CD14-positive monocyte (primary cell): ENCODE measurements around the gene NDUFB3. TPM values are rescaled to one million over a fixed set of nuclear protein-coding genes. Genes with fewer than 3 reads are reported as not detected.

ENCODE experiments used
- DNase-seq, 3 donors: peaks; one replicate each; pipeline ENCODE4 v3.0.0-alpha.2; 2011 to 2022
- H2AFZ ChIP-seq: 2 replicates; pipeline ENCODE4 v1.6.0; 2012; ENCODE audit warnings: mild to moderate bottlenecking, low read depth, low read length, inconsistent platforms; ENCODE audit not compliant: insufficient read depth, poor library complexity, severe bottlenecking
- H3K27ac ChIP-seq, 2 donors: 1 replicate in 1 of 2; 2 replicates in 1 of 2; pipeline ENCODE4 v1.5.1; 2012 to 2013; ENCODE audit warnings: low read length in 2 of 2, control low read depth in 1 of 2, inconsistent platforms in 1 of 2, low read depth in 1 of 2, mild to moderate bottlenecking in 1 of 2
- H3K27me3 ChIP-seq, 2 donors: one replicate each; pipeline versions ENCODE4 v1.6.0 to v1.6.1; 2011 to 2013; ENCODE audit warnings: low read length in 2 of 2; ENCODE audit not compliant: control insufficient read depth in 2 of 2, insufficient read depth in 2 of 2
- H3K36me3 ChIP-seq, 2 donors: replicated peaks in 1 of 2; 1 replicate in 1 of 2; 2 replicates in 1 of 2; pipeline versions ENCODE4 v1.5.1 to v1.6.1; 2012 to 2013; ENCODE audit warnings: low read length in 2 of 2, control low read depth in 1 of 2, inconsistent platforms in 1 of 2, mild to moderate bottlenecking in 1 of 2; ENCODE audit not compliant: insufficient read depth in 2 of 2, control insufficient read depth in 1 of 2
- H3K4me1 ChIP-seq, 2 donors: 1 replicate in 1 of 2; 2 replicates in 1 of 2; pipeline versions ENCODE4 v1.5.1 to v1.6.1; 2012 to 2013; ENCODE audit warnings: low read length in 2 of 2, control low read depth in 1 of 2, inconsistent platforms in 1 of 2, mild to moderate bottlenecking in 1 of 2, moderate library complexity in 1 of 2; ENCODE audit not compliant: insufficient read depth in 2 of 2, control insufficient read depth in 1 of 2
- H3K4me2 ChIP-seq: replicated peaks from 2 replicates; pipeline ENCODE3; 2012; ENCODE audit warnings: low read length, moderate library complexity, mild to moderate bottlenecking; ENCODE audit not compliant: poor library complexity, severe bottlenecking; ENCODE audit errors: extremely low read depth
- H3K4me3 ChIP-seq, 3 experiments: fragments of 200-600 bp in 1 of 3; sonication (generic) in 1 of 3; replicated peaks in 1 of 3; 1 replicate in 2 of 3; 2 replicates in 1 of 3; pipeline ENCODE4 v1.5.1; 2011 to 2013; ENCODE audit warnings: low read length in 3 of 3, mild to moderate bottlenecking in 3 of 3, control low read depth in 2 of 3, low read depth in 2 of 3, inconsistent platforms in 1 of 3, moderate library complexity in 1 of 3
- H3K79me2 ChIP-seq: 2 replicates; pipeline ENCODE4 v1.6.0; 2012; ENCODE audit warnings: mild to moderate bottlenecking, control low read depth, inconsistent platforms, low read length, moderate library complexity; ENCODE audit not compliant: insufficient read depth
- H3K9ac ChIP-seq: 2 replicates; pipeline ENCODE4 v1.6.0; 2017; ENCODE audit warnings: low read length, mild to moderate bottlenecking; ENCODE audit not compliant: insufficient read depth, poor library complexity, severe bottlenecking
- H3K9me3 ChIP-seq, 2 donors: replicated peaks in 1 of 2; 1 replicate in 1 of 2; 2 replicates in 1 of 2; pipeline versions ENCODE4 v1.5.1 to v1.6.1; 2012 to 2013; ENCODE audit warnings: low read length in 2 of 2, control low read depth in 1 of 2; ENCODE audit not compliant: control insufficient read depth in 1 of 2, insufficient read depth in 1 of 2
- H4K20me1 ChIP-seq: 2 replicates; pipeline ENCODE4 v1.6.0; 2012; ENCODE audit warnings: mild to moderate bottlenecking, low read length, control low read depth, moderate library complexity; ENCODE audit not compliant: insufficient read depth
- H3K27ac Mint-ChIP-seq, 7 donors: one replicate each; pipeline ENCODE4 v1.8.0; 2020; ENCODE audit warnings: mild to moderate bottlenecking in 7 of 7, mixed read lengths in 7 of 7, moderate library complexity in 6 of 7, inconsistent platforms in 2 of 7
- H3K27me3 Mint-ChIP-seq, 3 donors: one replicate each; pipeline ENCODE4 v1.8.0; 2021 to 2022; ENCODE audit warnings: low read depth in 3 of 3, mild to moderate bottlenecking in 3 of 3, mixed read lengths in 3 of 3, moderate library complexity in 3 of 3, inconsistent platforms in 1 of 3
- H3K36me3 Mint-ChIP-seq, 2 donors: one replicate each; pipeline ENCODE4 v1.8.0; 2020; ENCODE audit warnings: mixed read lengths in 2 of 2, inconsistent platforms in 1 of 2, mild to moderate bottlenecking in 1 of 2
- H3K4me1 Mint-ChIP-seq: one replicate; pipeline ENCODE4 v1.8.0; 2020; ENCODE audit warnings: mild to moderate bottlenecking, mixed read lengths
- H3K4me3 Mint-ChIP-seq, 2 donors: one replicate each; pipeline ENCODE4 v1.8.0; 2020; ENCODE audit warnings: mild to moderate bottlenecking in 2 of 2, mixed read lengths in 2 of 2, moderate library complexity in 1 of 2
- H3K9me3 Mint-ChIP-seq, 7 donors: one replicate each; pipeline ENCODE4 v1.8.0; 2020 to 2022; ENCODE audit warnings: mixed read lengths in 7 of 7, mild to moderate bottlenecking in 6 of 7, moderate library complexity in 6 of 7, inconsistent platforms in 2 of 7
- CTCF ChIP-seq: fragments of 200-600 bp; IDR thresholded peaks from one replicate; pipeline ENCODE4 v1.8.0; 2022; ENCODE audit warnings: antibody characterized with exemption, mild to moderate bottlenecking
- WGBS: methylation state at CpG from one replicate; pipeline ENCODE4 v1.1.5; 2013; ENCODE audit warnings: missing lambda C conversion rate; ENCODE audit not compliant: insufficient coverage; 5-methylcytosine and 5-hydroxymethylcytosine counted together
- intact Hi-C, 2 donors: fragments of 100-400 bp; cut with micrococcal nuclease; formaldehyde crosslinking; loops; one replicate each; pipeline versions ENCODE4 v1.15.0 to v1.15.1; 2023
- polyA plus RNA-seq, 3 donors: library from polyadenylated mRNA; depleted of rRNA in 1 of 3; unstranded in 2 of 3; stranded (reverse) in 1 of 3; fragments of 300-500 nt in 2 of 3; fragments of >200 nt in 1 of 3; fragmentation: Illumina TruSeq in 2 of 3; gene quantifications; 1 replicate in 2 of 3; 2 replicates in 1 of 3; pipeline ENCODE4 v1.2.3, GENCODE V29; 2012 to 2021

Gene NDUFB3
- polyA plus RNA-seq, 3 donors, result 26.3 to 340 (median 313) TPM

- no peaks in the 10 kb centered on the region for H3K27me3 Mint-ChIP-seq
Measured at GRCh38 chr2:201057087-201057521, 14.7 kb upstream of the NDUFB3 start.

DNA sequence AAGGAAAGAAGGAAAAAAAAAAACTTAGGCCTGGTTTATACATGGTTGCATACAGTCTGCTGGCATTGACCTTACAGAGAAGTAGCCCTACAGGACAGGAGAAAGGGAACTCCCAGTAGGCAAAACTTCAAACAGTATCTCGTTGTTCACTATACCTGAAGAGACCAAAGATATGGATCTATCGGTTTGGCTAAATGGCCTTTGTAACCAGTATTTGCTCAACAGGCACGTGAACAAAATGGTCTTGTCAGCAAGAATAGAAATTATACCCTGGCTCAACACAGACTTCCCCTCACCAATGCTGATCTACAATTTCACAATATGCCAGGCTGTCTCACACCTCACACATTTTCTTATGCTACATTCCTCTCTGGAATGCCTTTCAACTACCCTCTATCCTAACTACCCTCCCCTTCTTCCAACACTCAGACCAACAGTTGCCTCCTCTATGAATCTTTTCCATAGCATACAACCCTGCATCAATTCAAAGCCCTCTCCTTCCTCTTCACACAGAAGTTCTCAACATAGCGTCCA lies 14.0 kb upstream of the NDUFB3 start:
- peaks cover 39% of the 10 kb centered on the region for H3K4me1 Mint-ChIP-seq
- no peak overlapping the region for H3K9ac ChIP-seq
- H3K9me3 ChIP-seq, result no peaks in the 10 kb centered on the region
- intact Hi-C loops, result no loop called here
- peaks cover 14 to 32% of the 10 kb centered on the region in 2 donors for H3K36me3 Mint-ChIP-seq
- no peak for TF ChIP-seq CTCF
- H3K4me2 ChIP-seq, result no peak overlapping the region
- H3K9me3 Mint-ChIP-seq, result no peaks in the 10 kb centered on the region
- peak overlapping the region in 1 of 2 donors; percentile 67 for H3K27ac ChIP-seq
- no peaks in the 10 kb centered on the region for H3K27me3 ChIP-seq
- H3K4me3 Mint-ChIP-seq, result no peak overlapping the region
- peaks cover 7 to 40% of the 10 kb centered on the region in 2 donors for H3K4me1 ChIP-seq
- DNase-seq, result no peak
- H3K4me3 ChIP-seq, result no peak overlapping the region
- peaks cover 98% of the 10 kb centered on the region for H3K79me2 ChIP-seq
- 57% methylated on average over 3 of the region's 4 CpGs for WGBS
- peak overlapping the region in 3 of 7 donors; percentile 33 to 69 (median 39) for H3K27ac Mint-ChIP-seq
- no peak overlapping the region for H2AFZ ChIP-seq
- peaks cover 82% of the 10 kb centered on the region for H4K20me1 ChIP-seq
- peaks cover 0 to 48% of the 10 kb centered on the region in 2 donors for H3K36me3 ChIP-seq
- no peaks in the 10 kb centered on the region for H3K27me3 Mint-ChIP-seq

More at GRCh38 chr2:201057087-201057521, 14.7 kb upstream of the NDUFB3 start:
- H3K9ac ChIP-seq, result no peak overlapping the region
- H3K79me2 ChIP-seq, result peaks cover 97% of the 10 kb centered on the region
- H3K4me3 ChIP-seq, result no peak overlapping the region
- H3K27ac ChIP-seq, result peak overlapping the region in 1 of 2 donors; percentile 67
- intact Hi-C loops, result no loop called here
- no peak overlapping the region for H3K4me3 Mint-ChIP-seq
- H4K20me1 ChIP-seq, result peaks cover 88% of the 10 kb centered on the region
- no CpG with 5 or more reads among the region's 2 CpGs for WGBS
- H3K4me2 ChIP-seq, result no peak overlapping the region
- peaks cover 0 to 48% of the 10 kb centered on the region in 2 donors for H3K36me3 ChIP-seq
- H3K27ac Mint-ChIP-seq, result peak overlapping the region in 1 of 7 donors; percentile 44
- no peak overlapping the region for H2AFZ ChIP-seq
- TF ChIP-seq CTCF, result no peak
- H3K27me3 ChIP-seq, result no peaks in the 10 kb centered on the region
- DNase-seq, result no peak
- no peaks in the 10 kb centered on the region for H3K9me3 ChIP-seq
- H3K4me1 ChIP-seq, result peaks cover 14 to 47% of the 10 kb centered on the region in 2 donors
- H3K36me3 Mint-ChIP-seq, result peaks cover 14 to 28% of the 10 kb centered on the region in 2 donors
- H3K4me1 Mint-ChIP-seq, result peaks cover 46% of the 10 kb centered on the region
- H3K9me3 Mint-ChIP-seq, result no peaks in the 10 kb centered on the region
